ENCODE data around the gene OR2J2. TPM values are rescaled to one million over a fixed set of nuclear protein-coding genes. Genes with fewer than 3 reads are reported as not detected.
"Not testable (repeated sequence)": the region's sequence is repeated elsewhere in the genome, so short reads cannot be mapped to it uniquely, and the experiment has no call there.

OR2J2 gene
- total RNA-seq = not detected
- long read RNA-seq = 0 reads

- intact Hi-C loops (cut with DNase I); DNase-seq (ENCODE audit: missing footprints); ATAC-seq: not testable (repeated sequence)
These were observed at the start of gene OR2J2 for GRCh38 chr6:29170607-29171006. Gene OR2J2, plus strand, starts transcription at chr6:29170907. Its CDS starts 2,729 bp downstream, at chr6:29173636.

- no peak for ATAC-seq
- intact Hi-C loops (cut with DNase I) = no loop called here
- peak; percentile 45 for DNase-seq (ENCODE audit: missing footprints)
These were observed 41.2 kb upstream of the OR2J2 start for GRCh38 chr6:29129326-29130012.

GRCh38 chr6:29130644-29131043, 40.1 kb upstream of the OR2J2 start:
- intact Hi-C loops (cut with DNase I) = no loop called here
- DNase-seq (ENCODE audit: missing footprints) (no peak), ATAC-seq (no peak)

DNA sequence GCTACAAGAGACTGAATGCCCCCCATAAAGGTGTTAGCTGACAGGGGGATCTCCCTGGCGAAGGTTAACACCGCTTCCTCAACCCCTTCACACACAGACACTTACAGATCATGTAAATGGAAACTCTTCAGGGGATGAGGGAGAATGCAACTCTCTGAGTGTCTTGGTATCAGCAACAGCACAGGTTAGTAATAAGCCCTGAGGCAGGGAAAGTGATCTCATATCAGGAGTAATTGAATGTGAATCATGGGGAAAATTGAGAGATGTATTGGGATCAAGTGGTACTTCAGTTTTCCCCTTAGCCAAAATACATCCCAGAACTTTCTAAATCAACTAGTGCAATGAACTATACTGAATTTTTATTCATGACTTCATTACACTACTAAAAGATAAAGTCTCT, 39.0 kb upstream of the OR2J2 start:
- DNase-seq (ENCODE audit: missing footprints) (no peak), ATAC-seq (no peak)
- intact Hi-C loops (cut with DNase I) = no loop called here

GRCh38 chr6:29137724-29138123, 33.0 kb upstream of the OR2J2 start:
- ATAC-seq (no peak), DNase-seq (ENCODE audit: missing footprints) (no peak)
- intact Hi-C loops (cut with DNase I) = no loop called here

DNA sequence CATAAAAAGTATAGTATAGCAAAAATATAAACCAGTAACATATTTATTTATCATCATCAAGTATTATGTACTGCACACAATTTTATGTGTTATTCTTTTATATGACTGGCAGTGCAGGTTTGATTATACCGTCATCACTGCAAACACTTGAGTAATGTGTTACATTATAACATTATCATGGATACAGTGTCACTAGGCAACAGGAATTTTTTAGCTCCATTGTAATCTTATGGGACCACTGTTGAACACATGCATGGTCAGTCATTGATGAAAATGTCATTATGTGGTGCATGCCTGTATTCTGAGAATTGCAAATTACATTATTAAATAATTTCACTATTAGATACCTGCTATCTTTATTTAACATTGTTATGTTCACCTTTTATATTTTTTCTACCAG, 29.1 kb upstream of the OR2J2 start:
- intact Hi-C loops (cut with DNase I) = no loop called here
- ATAC-seq (no peak), DNase-seq (ENCODE audit: missing footprints) (no peak)

DNA sequence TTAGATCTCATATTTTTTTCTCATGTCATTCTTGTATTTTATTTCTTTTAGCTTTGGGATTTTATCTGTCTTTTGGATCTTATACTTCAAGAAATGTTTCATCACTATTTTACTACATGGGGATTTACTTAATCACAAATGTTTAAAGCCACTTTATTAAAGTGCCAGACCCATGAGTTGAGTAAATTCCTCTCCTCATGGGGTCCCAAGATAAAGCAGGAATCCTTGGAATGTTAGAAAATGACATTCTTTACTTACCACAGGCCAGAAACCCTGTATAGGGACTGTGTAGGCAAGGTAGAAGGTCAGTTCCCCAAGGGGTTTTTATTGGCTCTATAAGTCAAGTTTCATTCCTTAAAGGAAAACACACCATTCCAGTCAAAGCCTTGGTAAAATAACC, 28.4 kb upstream of the OR2J2 start:
- intact Hi-C loops (cut with DNase I) = no loop called here
- DNase-seq (ENCODE audit: missing footprints) (no peak), ATAC-seq (no peak)

- intact Hi-C loops (cut with DNase I) = no loop called here
- DNase-seq (ENCODE audit: missing footprints) (no peak), ATAC-seq (no peak)
These were observed 24.5 kb upstream of the OR2J2 start for GRCh38 chr6:29146179-29146578.

GRCh38 chr6:29147074-29147473, 23.6 kb upstream of the OR2J2 start:
- DNase-seq (ENCODE audit: missing footprints) = no peak
- no peak for ATAC-seq
- intact Hi-C loops (cut with DNase I) = no loop called here

DNA sequence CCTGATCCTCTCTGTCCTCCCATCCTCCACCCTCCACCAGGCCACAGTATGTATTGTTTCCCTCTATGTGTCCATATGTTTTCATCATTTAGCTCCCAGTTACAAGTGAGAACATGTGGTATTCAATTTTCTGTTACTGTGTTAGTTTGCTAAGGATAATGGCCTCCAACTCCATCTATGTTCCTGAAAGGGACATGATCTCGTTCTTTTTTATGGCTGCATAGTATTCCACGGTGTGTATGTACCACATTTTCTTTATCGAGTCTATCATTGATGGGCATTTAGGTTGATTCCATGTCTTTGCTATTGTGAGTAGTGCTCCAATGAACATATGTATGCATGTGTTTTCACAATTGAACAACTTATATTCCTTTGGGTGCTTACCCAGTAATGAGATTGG, 21.3 kb upstream of the OR2J2 start:
- ATAC-seq; DNase-seq (ENCODE audit: missing footprints); intact Hi-C loops (cut with DNase I): not testable (repeated sequence)

DNA sequence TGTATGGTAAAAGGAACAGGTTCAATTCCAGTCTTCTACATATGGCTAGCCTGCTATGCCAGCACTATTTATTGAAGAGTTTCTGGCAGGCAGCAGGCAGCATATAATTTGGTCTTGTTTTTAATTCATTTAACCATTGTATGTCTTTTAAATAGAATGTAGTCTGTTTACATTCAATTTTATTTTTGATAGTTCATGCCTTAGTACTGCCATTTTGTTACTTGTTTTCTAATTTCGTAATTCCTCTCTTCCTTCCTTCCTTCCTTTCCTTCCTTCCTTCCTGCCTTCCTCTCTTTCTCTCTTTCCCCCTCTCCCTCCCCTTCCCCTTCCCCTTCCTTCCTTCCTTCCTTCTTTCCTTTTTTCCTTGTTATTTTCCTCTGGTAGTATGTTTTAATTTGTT, 17.6 kb upstream of the OR2J2 start:
- intact Hi-C loops (cut with DNase I) = no loop called here
- DNase-seq (ENCODE audit: missing footprints) (no peak), ATAC-seq (no peak)

DNA sequence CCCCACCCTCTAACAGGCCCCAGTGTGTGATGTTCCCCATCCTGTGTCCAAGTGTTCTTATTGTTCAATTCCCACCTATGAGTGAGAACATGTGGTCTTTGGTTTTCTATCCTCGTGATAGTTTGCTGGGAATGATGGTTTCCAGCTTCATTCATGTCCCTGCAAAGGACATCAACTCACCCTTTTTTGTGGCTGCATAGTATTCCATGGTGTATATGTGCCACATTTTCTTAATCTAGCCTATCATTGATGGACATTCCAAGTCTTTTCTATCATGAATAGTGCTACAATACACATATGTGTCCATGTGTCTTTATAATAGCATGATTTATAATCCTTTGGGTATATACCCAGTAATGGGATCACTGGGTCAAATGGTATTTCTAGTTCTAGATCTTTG, 15.5 kb upstream of the OR2J2 start:
- intact Hi-C loops (cut with DNase I); ATAC-seq; DNase-seq (ENCODE audit: missing footprints): not testable (repeated sequence)

GRCh38 chr6:29159922-29160321, 10.8 kb upstream of the OR2J2 start:
- intact Hi-C loops (cut with DNase I); ATAC-seq; DNase-seq (ENCODE audit: missing footprints): not testable (repeated sequence)

DNA sequence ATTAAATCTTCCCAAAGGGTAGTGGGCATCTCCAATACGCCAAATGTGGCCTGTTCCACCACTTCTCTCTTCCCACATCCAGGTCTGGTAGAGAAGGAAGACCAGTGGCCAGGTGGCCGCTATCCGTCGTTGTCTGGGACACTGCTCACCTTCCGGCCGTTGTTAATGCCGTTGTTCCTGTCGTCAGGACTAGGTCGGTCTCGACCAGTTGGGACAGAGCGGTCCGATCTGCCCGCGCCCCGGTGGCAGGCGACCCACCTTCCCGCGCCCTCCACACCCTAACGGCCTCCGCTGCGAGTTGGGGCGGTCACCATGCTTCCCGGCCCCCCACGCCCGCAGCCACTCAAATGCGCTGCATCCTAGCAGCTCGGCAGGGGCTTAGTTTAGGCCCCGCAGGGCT, 5.1 kb upstream of the OR2J2 start:
- ATAC-seq; DNase-seq (ENCODE audit: missing footprints); intact Hi-C loops (cut with DNase I): not testable (repeated sequence)

- DNase-seq (ENCODE audit: missing footprints) (no peak), ATAC-seq (no peak)
- intact Hi-C loops (cut with DNase I) = no loop called here
These were observed 1.0 kb downstream of the OR2J2 start for GRCh38 chr6:29171736-29172135.

- no peak for ATAC-seq
- intact Hi-C loops (cut with DNase I) = no loop called here
- DNase-seq (ENCODE audit: missing footprints) = no peak
These were observed 12.9 kb downstream of the OR2J2 start for GRCh38 chr6:29183594-29183993.

DNA sequence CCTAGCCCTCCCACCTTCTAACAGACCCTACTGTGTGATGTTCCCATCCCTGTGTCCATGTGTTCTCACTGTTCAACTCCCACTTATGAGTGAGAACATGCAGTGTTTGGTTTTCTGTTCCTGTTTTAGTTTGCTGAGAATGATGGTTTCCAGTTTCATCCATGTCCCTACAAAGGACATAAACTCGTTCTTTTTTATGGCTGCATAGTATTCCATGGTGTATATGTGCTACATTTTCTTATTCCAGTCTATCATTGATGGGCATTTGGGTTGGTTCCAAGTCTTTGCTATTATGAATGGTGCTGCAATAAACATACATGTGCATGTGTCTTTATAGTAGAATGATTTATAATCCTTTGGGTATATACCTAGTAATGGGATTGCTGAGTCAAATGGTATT, 18.0 kb downstream of the OR2J2 start:
- intact Hi-C loops (cut with DNase I); DNase-seq (ENCODE audit: missing footprints); ATAC-seq: not testable (repeated sequence)

DNA sequence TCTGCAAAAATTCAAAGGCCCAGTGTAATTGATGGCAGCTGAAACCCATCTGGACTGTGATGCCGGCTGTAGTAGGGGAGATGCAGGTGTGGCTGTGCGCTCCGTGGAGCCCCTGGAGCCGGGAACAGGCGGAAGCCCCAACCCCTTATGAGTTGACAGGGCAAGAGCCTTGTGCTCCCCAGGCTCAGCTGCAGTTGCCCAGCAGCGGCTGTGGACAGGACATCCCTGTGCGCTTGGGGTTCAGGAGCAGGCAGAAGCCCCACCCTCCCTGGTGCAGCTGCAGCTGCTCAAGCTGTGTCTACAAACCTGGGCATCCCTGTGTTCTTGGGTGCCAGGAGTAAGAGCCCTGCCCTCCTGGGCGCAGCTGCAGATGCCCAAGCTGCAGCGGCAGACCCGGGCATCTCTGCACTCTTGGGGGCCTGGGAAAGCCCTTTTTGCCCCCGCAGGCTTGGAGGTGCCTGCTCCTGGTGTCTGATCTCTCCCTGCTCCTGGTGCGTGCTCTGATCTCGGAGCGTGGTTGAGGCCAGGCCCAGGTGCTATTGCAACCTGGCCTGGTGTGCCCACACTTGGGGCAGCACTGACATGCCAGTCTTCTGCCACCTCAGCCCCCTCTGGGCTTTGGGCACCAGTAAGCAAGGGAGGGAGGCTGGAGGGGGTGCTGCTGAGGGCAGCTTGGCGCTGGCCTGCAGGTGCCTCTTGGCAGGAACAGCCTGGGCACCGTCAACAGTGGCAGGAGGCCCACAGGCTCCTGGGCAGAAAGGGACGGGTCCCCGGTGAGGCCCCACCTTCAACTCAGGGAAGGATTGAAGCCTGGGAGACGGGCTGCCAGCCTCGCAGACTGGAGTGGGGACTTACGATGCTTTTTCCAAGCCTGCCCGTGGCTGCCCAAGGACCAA, 30.3 kb downstream of the OR2J2 start:
- DNase-seq (ENCODE audit: missing footprints) = no peak
- intact Hi-C loops (cut with DNase I) = no loop called here
- ATAC-seq = no peak

DNA sequence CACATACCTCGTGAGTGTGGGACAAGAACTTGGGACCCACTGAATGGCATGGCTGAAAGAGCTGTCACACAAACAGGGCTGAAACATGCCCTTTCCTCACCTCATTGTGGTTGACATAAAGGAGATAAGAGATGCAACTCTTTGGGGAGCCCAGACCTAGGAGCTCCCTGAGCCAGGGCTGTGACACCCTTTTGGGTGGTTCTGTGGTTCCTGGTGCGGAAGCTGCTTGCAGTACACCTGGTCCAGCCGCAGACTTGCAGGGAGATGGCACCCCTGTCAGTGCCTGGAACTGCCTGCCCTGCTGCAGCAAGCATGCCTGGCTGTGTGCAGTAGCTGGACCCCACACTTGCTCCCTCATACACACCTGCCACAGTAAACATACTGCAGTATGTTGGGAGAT, 31.3 kb downstream of the OR2J2 start:
- DNase-seq (ENCODE audit: missing footprints) (no peak), ATAC-seq (no peak)
- intact Hi-C loops (cut with DNase I) = no loop called here

DNA sequence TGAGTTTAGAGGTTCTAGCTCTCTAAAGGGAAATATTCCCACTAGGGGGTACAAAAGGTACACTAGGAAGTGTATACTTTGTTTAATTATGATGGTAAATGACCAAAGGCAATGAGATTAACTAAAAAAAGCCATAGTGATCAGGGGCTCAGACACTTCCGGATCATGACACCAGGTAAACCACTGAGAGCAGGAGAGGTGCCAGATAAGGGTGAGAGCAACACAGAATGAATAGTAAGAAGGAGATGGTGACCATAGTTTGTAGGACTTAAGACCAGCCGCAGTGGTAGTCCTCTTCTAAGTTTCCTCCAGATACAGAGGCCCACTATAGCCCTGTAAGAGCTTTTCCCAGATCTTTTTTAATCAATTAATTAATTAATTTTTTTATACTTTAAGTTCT, 40.8 kb downstream of the OR2J2 start:
- DNase-seq (ENCODE audit: missing footprints) (no peak), ATAC-seq (no peak)
- intact Hi-C loops (cut with DNase I) = no loop called here
